Lower leg skin (tissue), 4 donors: ENCODE results near the gene PRMT7. TPM values are rescaled to one million over a fixed set of nuclear protein-coding genes. Genes with fewer than 3 reads are reported as not detected.

ENCODE experiments used
- DNase-seq, 2 donors: peaks; one replicate each; pipeline ENCODE4 v3.0.0-alpha.2; 2019; ENCODE audit warnings: low spot score in 2 of 2
- H3K4me3 ChIP-seq: fragments of 200-600 bp; sonication (generic); 2 replicates; pipeline ENCODE4 v1.5.1; 2017; ENCODE audit warnings: mild to moderate bottlenecking, low read depth; ENCODE audit not compliant: poor library complexity, severe bottlenecking
- CTCF ChIP-seq, 3 donors: fragments of 450-650 bp; IDR thresholded peaks; one replicate each; pipeline ENCODE4 v1.5.1; 2016; ENCODE audit warnings: antibody characterized with exemption in 3 of 3, mild to moderate bottlenecking in 3 of 3, moderate library complexity in 2 of 3
- POLR2A ChIP-seq, 2 donors: fragments of 450-650 bp; IDR thresholded peaks; one replicate each; pipeline ENCODE4 v1.6.1; 2016 to 2017; ENCODE audit warnings: antibody characterized with exemption in 2 of 2, mild to moderate bottlenecking in 1 of 2, moderate library complexity in 1 of 2
- WGBS, 2 donors: methylation state at CpG; one replicate each; pipeline ENCODE4 v1.1.5; 2018; 5-methylcytosine and 5-hydroxymethylcytosine counted together
- intact Hi-C: fragments of 100-400 bp; cut with DNase I; formaldehyde crosslinking; loops from one replicate; pipeline ENCODE4 v1.15.0; 2023; ENCODE audit warnings: low total_unique reads
- total RNA-seq, 4 donors: library from RNA; depleted of rRNA; stranded (reverse); fragments of >200 nt; gene quantifications; one replicate each; pipeline ENCODE4 v1.1.0, GENCODE V29; 2016

PRMT7 gene
- total RNA-seq, 4 donors from 2014 or later, result 29.9 to 62.4 (median 45.9) TPM

DNA sequence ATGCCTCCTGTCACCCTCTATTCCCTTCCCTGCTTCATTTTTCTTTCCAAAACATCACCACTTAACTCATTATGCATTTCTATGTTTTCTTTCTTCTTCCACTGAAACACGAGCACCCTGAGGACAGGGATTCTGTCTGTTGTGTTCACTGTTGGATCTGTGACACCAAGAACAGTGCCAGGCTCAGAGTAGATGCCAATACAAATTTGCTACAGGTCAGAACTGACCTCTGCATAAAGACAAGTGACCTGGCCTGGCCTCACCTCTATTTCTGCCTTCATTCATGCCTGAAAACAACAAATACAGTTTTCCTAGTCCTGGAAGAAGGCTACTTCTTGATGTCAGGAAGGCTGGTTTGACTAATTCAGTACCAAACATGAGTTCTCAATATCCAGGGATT is 92.4 kb downstream of the PRMT7 start:
- no peak for DNase-seq
- intact Hi-C loops, result no loop called here
- 68 to 77% methylated on average over 1 of the region's 1 CpG for WGBS, 2 donors
- no peak for TF ChIP-seq CTCF (IDR thresholded peaks at IDR 0.05)
- no peak for TF ChIP-seq POLR2A (IDR thresholded peaks at IDR 0.05)
- H3K4me3 ChIP-seq, result no peak overlapping the region

- no peak overlapping the region for H3K4me3 ChIP-seq
- WGBS, 2 donors, result 93 to 97% methylated on average over 3 of the region's 3 CpGs
- no peak for DNase-seq
- TF ChIP-seq CTCF (IDR thresholded peaks at IDR 0.05) (no peak), POLR2A (IDR thresholded peaks at IDR 0.05) (no peak)
- intact Hi-C loops, result no loop called here
These were observed 92.9 kb downstream of the PRMT7 start for GRCh38 chr16:68403704-68404103.

DNA sequence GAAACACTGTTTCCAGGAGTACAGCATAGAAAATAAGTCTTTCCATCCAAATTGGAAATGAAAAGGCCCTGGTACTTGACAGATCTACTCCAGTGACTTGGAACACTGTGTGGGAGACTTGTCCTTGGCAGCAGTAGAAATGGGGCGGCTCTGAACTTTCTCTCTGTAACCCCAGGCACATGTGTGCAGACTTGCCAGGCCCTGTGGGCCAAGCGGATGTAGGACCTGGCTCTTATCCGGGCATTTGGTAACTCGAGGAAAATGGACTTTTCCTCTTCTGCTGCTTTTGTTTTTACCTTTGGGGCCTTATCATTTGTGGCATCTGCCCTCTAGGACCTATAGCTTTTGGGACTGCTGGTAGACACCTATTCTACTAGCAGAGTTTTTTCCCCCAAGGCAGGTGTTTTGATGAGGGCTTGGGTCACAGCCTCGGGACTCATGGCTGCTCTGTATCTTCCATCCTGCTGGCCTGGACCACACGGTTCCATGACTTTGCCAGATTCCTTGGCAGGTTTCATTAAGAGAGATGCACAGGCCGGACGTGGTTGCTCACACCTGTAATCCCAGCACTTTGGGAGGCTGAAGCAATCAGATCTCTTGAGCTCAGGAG is 94.0 kb downstream of the PRMT7 start:
- no peak overlapping the region for H3K4me3 ChIP-seq
- intact Hi-C loops, result no loop called here
- WGBS, 2 donors, result 58 to 61% methylated on average over 8 of the region's 8 CpGs
- TF ChIP-seq CTCF (IDR thresholded peaks at IDR 0.05) (no peak), POLR2A (IDR thresholded peaks at IDR 0.05) (no peak)
- no peak for DNase-seq

GRCh38 chr16:68406458-68407152 is 95.8 kb downstream of the PRMT7 start:
- TF ChIP-seq POLR2A (IDR thresholded peaks at IDR 0.05), result no peak
- TF ChIP-seq CTCF (IDR thresholded peaks at IDR 0.05), result no peak
- 42 to 43% methylated on average over 17 of the region's 17 CpGs for WGBS, 2 donors
- intact Hi-C loops, result no loop called here
- no peak for DNase-seq
- no peak overlapping the region for H3K4me3 ChIP-seq

Other genes starting within 250 kb of the PRMT7 start
- gene NFATC3, start 225.6 kb upstream of the PRMT7 start, total RNA-seq, result 10 to 100 TPM; 28.2 to 49.2 (median 31.9) TPM
- gene ESRP2, start 74.9 kb upstream of the PRMT7 start, total RNA-seq, result 100 to 1,000 TPM in 2 of 4 donors, 10 to 100 TPM in 2; 84.3 to 120 (median 97.2) TPM
- 10 to 100 TPM; 16.4 to 28.6 (median 22.3) TPM for gene PLA2G15, start 65.6 kb upstream of the PRMT7 start, total RNA-seq
- gene SLC7A6, start 46.5 kb upstream of the PRMT7 start, total RNA-seq, result 10 to 100 TPM; 23.4 to 55.6 (median 37.4) TPM
- 10 to 100 TPM; 10.1 to 14.9 (median 11.0) TPM for gene SLC7A6OS, start 73 bp upstream of the PRMT7 start, total RNA-seq
- gene SMPD3, start 137.5 kb downstream of the PRMT7 start, total RNA-seq, result 100 to 1,000 TPM in 1 of 4 donors, 10 to 100 TPM in 3; 30.2 to 135 (median 58.3) TPM
- 10 to 100 TPM; 14.5 to 32.6 (median 18.5) TPM for gene ZFP90, start 228.3 kb downstream of the PRMT7 start, total RNA-seq